VCaP (cell line): ENCODE data around the gene ARHGEF17.

Source experiments
- H3K27ac ChIP-seq: fragments of 450-650 bp; 2 replicates; pipeline ENCODE4 v1.5.1; 2017
- CTCF ChIP-seq: fragments of 450-650 bp; conservative IDR thresholded peaks from 2 replicates; pipeline ENCODE4 v1.5.1; 2017; ENCODE audit warnings: mild to moderate bottlenecking, moderate library complexity

ARHGEF17 gene

DNA sequence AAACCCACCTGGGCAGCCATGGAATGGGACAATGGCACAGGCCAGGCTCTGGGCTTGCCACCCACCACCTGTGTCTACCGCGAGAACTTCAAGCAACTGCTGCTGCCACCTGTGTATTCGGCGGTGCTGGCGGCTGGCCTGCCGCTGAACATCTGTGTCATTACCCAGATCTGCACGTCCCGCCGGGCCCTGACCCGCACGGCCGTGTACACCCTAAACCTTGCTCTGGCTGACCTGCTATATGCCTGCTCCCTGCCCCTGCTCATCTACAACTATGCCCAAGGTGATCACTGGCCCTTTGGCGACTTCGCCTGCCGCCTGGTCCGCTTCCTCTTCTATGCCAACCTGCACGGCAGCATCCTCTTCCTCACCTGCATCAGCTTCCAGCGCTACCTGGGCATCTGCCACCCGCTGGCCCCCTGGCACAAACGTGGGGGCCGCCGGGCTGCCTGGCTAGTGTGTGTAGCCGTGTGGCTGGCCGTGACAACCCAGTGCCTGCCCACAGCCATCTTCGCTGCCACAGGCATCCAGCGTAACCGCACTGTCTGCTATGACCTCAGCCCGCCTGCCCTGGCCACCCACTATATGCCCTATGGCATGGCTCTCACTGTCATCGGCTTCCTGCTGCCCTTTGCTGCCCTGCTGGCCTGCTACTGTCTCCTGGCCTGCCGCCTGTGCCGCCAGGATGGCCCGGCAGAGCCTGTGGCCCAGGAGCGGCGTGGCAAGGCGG lies 11.4 kb upstream of the ARHGEF17 start:
- TF ChIP-seq CTCF = no peak
- H3K27ac ChIP-seq = no peak overlapping the region

GRCh38 chr11:73297231-73297590 lies 10.9 kb upstream of the ARHGEF17 start:
- no peak overlapping the region for H3K27ac ChIP-seq
- TF ChIP-seq CTCF = no peak

- H3K27ac ChIP-seq = no peak overlapping the region
- no peak for TF ChIP-seq CTCF
Measured at GRCh38 chr11:73297702-73298101, 10.4 kb upstream of the ARHGEF17 start.

GRCh38 chr11:73298233-73298632 lies 9.8 kb upstream of the ARHGEF17 start:
- H3K27ac ChIP-seq = no peak overlapping the region
- no peak for TF ChIP-seq CTCF

- no peak for TF ChIP-seq CTCF
- H3K27ac ChIP-seq = no peak overlapping the region
Measured at GRCh38 chr11:73299751-73300150, 8.3 kb upstream of the ARHGEF17 start.

DNA sequence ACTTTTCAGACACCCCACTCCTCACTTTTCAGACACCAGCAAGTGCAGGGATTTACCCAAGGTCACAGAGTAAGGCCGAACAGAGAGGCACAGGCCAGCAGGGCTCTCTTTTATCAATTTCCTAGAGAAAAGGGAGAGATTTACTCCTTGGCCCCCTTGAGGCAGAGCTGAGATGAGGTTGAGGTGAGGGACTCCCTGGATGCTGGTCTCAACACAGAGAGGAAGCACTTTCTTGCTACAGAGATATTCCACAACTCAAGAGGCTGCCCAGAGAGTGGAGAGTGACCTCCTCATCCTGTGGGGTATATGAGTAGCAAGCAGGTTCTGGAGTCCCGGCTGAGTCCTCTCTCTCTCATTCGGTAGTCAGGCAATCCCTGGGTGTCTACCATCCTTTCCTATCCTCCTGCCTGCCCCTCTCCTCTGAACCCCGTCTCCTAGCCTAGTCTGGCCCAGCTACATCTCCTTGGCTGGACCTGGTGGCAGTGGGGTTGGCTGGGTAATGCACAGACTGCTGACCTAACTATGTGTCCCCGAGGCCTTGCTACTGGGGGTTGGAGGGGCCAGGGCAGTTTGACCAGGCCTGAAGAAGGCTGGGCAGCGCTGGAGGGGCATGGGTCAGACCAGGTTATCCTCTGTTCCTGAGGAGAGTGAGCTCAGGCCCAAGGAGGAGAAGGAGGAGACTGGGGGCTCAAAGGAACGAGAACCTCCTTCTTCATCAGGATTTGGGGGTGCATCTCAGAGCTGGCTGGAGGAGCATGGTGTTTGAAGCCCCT lies 1.8 kb upstream of the ARHGEF17 start:
- no peak for TF ChIP-seq CTCF

DNA sequence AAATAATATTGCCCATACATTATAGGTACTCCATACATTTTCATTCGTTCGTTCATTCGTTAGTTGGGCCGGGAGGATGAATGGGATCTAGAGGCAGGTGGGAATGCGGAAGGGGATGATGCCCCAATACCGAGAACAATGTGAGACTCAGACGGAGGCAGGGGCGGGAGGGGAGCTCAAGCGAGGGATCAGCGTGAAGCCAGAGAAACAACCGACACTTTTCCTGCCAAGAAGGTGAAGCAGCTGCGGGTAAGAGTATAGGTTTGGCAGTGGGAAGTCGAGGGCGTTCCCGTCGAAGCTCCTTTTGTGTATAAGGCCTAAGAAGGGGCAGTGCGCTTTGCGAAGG lies 1.1 kb upstream of the ARHGEF17 start:
- peak overlapping the region; percentile 92 for H3K27ac ChIP-seq
- no peak for TF ChIP-seq CTCF

More for the DNA sequence above, 1.8 kb upstream of the ARHGEF17 start:
- H3K27ac ChIP-seq = peak overlapping the region; percentile 92
